NCI-H1436 (cell line): ENCODE results near the gene SKIC8.

Experiments used
- DNase-seq: peaks from one replicate; lab custom pipeline; 2025; lab: John Stamatoyannopoulos, UW

The SKIC8 gene

DNA sequence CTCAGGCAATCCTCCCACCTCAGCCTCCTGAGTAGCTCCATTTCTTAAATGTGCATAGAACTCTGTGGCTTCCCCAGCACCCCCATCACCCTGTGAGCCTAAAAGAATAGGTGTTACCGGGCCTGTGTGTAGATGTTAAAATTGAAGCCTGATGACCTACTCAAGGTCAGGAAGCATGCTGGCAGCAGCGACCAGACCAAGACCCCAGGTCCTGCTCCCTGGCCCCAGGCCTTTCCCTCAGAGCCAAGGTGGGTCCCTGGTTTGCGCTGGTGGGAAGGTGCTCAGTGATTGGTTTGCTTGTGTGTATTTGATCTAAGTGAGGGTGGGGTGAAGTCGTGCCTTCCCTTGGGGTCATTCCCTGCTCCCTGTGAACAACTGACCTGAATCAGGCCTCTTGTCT lies 22.4 kb upstream of the SKIC8 start:
- no peak for DNase-seq

- DNase-seq, result no peak
Observed at GRCh38 chr15:78321041-78321570, 21.7 kb upstream of the SKIC8 start.

- DNase-seq, result no peak
Observed at GRCh38 chr15:78320183-78320582, 20.8 kb upstream of the SKIC8 start.

DNA sequence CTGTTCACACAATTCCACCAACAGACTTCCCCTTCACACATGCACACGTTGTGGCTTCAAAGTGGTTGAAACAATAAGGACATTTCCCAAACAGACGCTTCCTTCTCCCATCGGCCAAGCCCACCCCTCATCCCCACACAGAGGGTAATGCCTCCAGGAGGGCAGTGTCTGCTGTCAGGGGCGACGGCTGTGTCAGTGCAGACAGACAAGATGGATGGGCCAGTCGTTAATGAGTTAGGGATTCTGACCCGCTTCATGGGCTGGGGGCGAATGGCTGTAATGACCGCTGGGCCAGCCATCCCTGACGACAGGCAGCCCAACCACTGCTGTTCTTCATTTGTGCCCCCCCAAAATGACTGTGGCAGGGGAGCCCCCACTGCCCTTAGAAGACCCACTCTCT lies 20.2 kb upstream of the SKIC8 start:
- no peak for DNase-seq

- DNase-seq, result no peak
Observed at GRCh38 chr15:78317145-78317836, 17.9 kb upstream of the SKIC8 start.

GRCh38 chr15:78316283-78317083 lies 17.1 kb upstream of the SKIC8 start:
- DNase-seq, result peak; percentile 35

DNA sequence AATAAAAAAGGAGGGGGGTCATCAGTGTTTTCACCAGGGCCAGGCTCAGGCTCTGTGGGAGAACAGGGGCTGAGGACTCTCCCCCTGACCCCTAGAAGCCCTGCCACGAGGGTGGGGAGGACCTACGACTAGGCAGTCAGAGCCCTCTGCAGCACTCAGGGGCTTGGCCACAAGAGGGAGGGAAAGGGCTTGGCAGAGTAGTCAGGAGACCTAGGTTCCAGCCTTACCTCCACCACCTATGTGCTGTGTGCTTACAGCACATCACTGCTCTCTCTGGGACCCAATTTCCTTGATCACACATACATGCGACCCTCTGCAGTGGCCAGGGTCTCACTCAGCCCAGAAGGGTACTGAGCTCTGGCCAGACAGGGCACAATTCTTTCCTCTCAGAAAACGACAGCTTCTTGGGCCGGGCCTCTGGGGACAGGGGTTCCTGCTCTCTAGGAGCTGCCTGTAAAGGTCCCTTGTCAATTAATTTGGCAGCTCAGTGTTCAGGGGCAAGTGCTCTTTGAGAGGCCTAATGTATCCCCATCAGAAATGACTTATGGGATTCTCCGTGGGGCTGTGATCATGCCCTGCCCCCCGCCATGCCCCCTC lies 16.4 kb upstream of the SKIC8 start:
- DNase-seq, result peak; percentile 61

- DNase-seq, result no peak
Observed at GRCh38 chr15:78314181-78314581, 14.8 kb upstream of the SKIC8 start.

- no peak for DNase-seq
Observed at GRCh38 chr15:78313383-78313782, 14.0 kb upstream of the SKIC8 start.

GRCh38 chr15:78312957-78313356 lies 13.5 kb upstream of the SKIC8 start:
- DNase-seq, result no peak

DNA sequence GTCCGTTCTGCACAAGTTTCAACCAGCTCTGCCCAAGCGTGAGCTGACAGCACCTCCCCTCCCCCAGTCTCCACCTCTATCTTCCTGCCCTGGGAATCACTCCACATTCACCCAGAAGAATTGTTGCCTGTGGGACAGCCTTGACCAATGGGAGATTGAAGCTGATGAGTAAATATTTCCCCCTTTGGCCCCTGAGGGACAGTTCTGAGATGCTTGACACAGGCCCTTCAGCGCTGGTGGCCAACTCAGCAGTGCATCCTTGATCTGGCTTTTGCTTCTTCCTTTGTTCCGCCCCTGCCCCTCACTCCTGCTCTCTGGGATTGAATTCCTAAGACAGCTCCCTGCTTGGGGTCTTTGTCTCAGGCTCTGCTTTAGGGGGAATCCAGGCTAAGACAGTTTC lies 13.1 kb upstream of the SKIC8 start:
- DNase-seq, result no peak

DNA sequence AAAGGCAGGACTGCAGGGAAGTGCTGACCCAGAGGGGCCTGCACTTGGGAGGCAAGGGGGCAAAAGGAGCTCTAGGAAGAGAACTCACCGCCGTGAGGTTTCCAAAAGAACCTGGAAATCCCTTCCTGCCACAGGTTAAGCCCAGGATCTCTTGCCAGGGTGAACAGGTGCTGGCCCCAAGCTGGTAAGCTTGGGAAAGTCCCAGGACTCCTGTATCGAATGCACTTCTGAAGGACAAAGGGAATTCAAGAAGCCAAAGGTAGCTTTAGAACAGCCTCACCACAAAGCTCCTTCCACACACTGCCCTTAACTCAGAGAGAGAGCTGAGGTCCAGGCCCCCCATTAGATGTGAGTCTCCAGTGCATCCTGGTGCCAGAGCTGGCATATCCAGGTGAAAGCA lies 11.9 kb upstream of the SKIC8 start:
- no peak for DNase-seq

GRCh38 chr15:78308422-78309032 lies 9.1 kb upstream of the SKIC8 start:
- peak; percentile 83 for DNase-seq

DNA sequence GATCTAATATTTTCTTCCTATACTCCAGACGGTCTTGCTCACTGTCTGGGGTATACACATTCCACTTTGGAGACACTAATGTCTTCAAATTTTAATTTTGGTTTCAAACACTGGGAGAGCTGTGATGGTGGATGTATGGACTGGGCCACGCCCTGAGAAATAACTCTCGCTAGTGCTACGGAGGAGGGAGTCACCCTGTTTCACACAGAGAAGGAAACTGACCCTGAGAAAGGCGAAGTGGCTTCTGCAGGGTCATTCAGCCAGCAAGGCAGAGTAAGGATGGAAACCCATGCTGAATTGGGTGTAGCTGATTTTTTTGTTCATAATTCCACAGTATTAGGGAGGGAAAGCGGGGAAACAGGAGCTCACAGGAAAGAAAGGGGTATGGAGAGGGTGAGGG lies 8.6 kb upstream of the SKIC8 start:
- DNase-seq, result no peak

DNA sequence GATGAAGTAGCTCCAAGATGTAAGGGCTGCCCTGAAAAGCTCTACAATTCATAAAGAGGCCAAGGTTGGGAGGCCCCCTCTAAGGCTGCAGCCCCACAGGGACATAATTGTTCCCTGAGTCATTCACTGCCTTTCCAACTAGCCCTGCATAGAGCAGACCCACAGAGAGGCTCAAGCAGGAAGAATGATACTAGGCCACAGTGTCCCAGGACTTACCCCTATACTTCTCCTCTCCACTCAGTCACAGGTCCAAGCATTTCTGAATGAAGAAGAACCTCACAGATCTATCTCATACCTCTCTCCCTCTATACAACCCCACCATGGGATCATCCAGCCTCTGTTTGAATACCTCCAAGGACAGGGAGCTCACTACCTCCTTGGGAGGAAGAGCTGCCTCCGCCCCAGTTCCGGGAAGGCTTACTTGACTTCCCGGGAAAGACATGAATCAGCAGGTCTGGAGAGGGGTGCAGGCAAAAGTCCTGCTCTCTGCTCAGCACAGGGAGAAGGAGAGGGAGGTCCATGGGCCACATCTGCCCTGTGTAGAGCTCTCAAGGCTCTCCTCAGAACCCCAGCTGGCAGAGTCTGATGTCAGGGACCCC lies 6.9 kb upstream of the SKIC8 start:
- DNase-seq, result no peak

GRCh38 chr15:78304216-78305066 lies 5.0 kb upstream of the SKIC8 start:
- DNase-seq, result no peak

- no peak for DNase-seq
Observed at GRCh38 chr15:78302579-78303312, 3.3 kb upstream of the SKIC8 start.

DNA sequence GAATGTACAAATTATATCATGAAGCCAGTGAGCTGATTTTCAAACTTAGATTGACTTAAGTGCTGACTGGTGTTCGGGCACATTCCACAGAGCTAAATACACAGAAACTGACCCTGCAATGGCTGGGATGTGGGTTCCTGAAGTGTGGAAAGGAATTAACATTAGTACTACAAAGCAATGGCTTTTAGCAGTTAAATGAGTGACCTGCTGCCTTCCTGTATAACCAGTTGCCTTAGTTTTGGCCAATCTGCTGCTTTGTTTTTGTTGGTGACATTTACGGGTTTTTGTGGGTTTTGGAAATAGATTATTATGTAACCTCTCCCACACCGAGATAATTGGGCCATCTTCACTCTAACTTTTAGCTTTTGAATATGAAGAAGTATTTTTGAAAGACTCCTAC lies 2.4 kb upstream of the SKIC8 start:
- DNase-seq, result no peak

- DNase-seq, result no peak
Observed at GRCh38 chr15:78301326-78301725, 1.9 kb upstream of the SKIC8 start.

GRCh38 chr15:78292219-78292618 lies 7.2 kb downstream of the SKIC8 start:
- DNase-seq, result no peak

- DNase-seq, result no peak
Observed at GRCh38 chr15:78291698-78292097, 7.7 kb downstream of the SKIC8 start.
